Heart left ventricle (tissue), 16 donors: ENCODE measurements around the gene WIPF1. TPM values are rescaled to one million over a fixed set of nuclear protein-coding genes. Genes with fewer than 3 reads are reported as not detected.

ENCODE experiments used
- ATAC-seq, 4 donors: fragments of 200-7000 bp; cut with Tn5 transposase; one replicate each; pipeline ENCODE4 v1.9.1; 2020 to 2022; ENCODE audit warnings: moderate library complexity in 4 of 4, mild to moderate bottlenecking in 3 of 4, moderate number of reproducible peaks in 1 of 4
- DNase-seq, 5 donors: peaks; one replicate each; pipeline ENCODE4 v3.0.0-alpha.2; 2020
- H3K27ac ChIP-seq, 12 donors: fragments of 200-600 bp; sonication (generic) in 4 of 12; one replicate each; pipeline versions ENCODE4 v1.5.0 to v1.8.0; 2016 to 2022; ENCODE audit warnings: mild to moderate bottlenecking in 2 of 12
- H3K27me3 ChIP-seq, 9 donors: fragments of 200-600 bp; sonication (generic) in 2 of 9; one replicate each; pipeline versions ENCODE4 v1.5.1 to v1.8.0; 2016 to 2022; ENCODE audit warnings: mild to moderate bottlenecking in 3 of 9
- H3K36me3 ChIP-seq, 9 donors: fragments of 200-600 bp; sonication (generic) in 2 of 9; one replicate each; pipeline versions ENCODE4 v1.5.0 to v1.8.0; 2018 to 2022; ENCODE audit warnings: mild to moderate bottlenecking in 2 of 9
- H3K4me1 ChIP-seq, 12 donors: fragments of 200-600 bp; sonication (generic) in 4 of 12; one replicate each; pipeline versions ENCODE4 v1.5.0 to v1.8.0; 2016 to 2022; ENCODE audit warnings: mild to moderate bottlenecking in 3 of 12
- H3K4me3 ChIP-seq, 12 donors: fragments of 200-600 bp; sonication (generic) in 4 of 12; one replicate each; pipeline versions ENCODE4 v1.5.0 to v1.8.0; 2017 to 2022; ENCODE audit warnings: mild to moderate bottlenecking in 9 of 12, moderate library complexity in 4 of 12
- H3K9me3 ChIP-seq, 12 donors: fragments of 200-600 bp; sonication (generic) in 4 of 12; one replicate each; pipeline versions ENCODE4 v1.5.0 to v1.8.0; 2016 to 2022; ENCODE audit warnings: mild to moderate bottlenecking in 1 of 12
- CTCF ChIP-seq, 12 donors: fragments of 200-600 bp; sonication (generic) in 4 of 12; IDR thresholded peaks; one replicate each; pipeline versions ENCODE4 v1.5.0 to v1.8.0; 2018 to 2022; ENCODE audit warnings: antibody characterized with exemption in 12 of 12, mild to moderate bottlenecking in 5 of 12
- POLR2A ChIP-seq, 2 donors: fragments of 450-650 bp; IDR thresholded peaks; one replicate each; pipeline ENCODE4 v1.6.1; 2017; ENCODE audit warnings: antibody characterized with exemption in 2 of 2, mild to moderate bottlenecking in 2 of 2, moderate library complexity in 2 of 2
- WGBS, 4 donors: extraction: QIAGEN DNeasy Blood & Tissue Kit in 2 of 4; methylation state at CpG; one replicate each; pipeline versions ENCODE4 v1.1.5 to v1.1.7; 2013 to 2018; 5-methylcytosine and 5-hydroxymethylcytosine counted together
- intact Hi-C, 10 donors: fragments of 100-400 bp; cut with DNase I; formaldehyde crosslinking; loops; one replicate each; pipeline versions ENCODE4 v1.11.1 to v1.14.2; 2022
- polyA plus RNA-seq, 2 donors: library from polyadenylated mRNA; stranded (reverse); fragments of 200-250 nt; gene quantifications; one replicate each; pipeline ENCODE4 v1.2.3, GENCODE V29; 2013
- total RNA-seq, 9 donors: library from RNA; depleted of rRNA in 2 of 9; stranded (reverse); fragments of >200 nt in 2 of 9; fragmentation: NEBNext Ultra II Directional in 3 of 9; extraction: Animal tissue kit (Norgen Biotek cat#: 25700) in 3 of 9; gene quantifications; one replicate each; pipeline versions ENCODE4 v1.1.0 to v1.2.4, GENCODE V29; 2016 to 2023
- donor health status: ischemic (EF 13 %, LVEDD 7.1; RV severe dilation, severe dysfunction).
- donor health status: healthy with polysubstance abuse.
- donor health status: DM: no; HTN: yes; CAD: no.
- donor health status: DM: no; HTN: no; CAD: no.
- donor health status: ischemic (EF 25% LVEDD 6.9; RV normal size, moderate dysfunction).
- donor health status: ischemic (EF 25% LVEDD 5.7; RV mildly dilated, moderate dysfunction).
- donor health status: healthy.
- donor health status: DM: yes; HTN: yes; CAD: no.
- donor health status: ischemic (EF 35%, LVEDD 5.7; RV mildly dilated, moderate dysfunction).
- donor health status: nonischemic (EF 11% LVEDD 7.7; RV severe dilation, severe dysfunction).
- donor health status: DM: yes; HTN: yes; CAD: no.
- donor health status: PGD.
- donor health status: ischemic (EF 29% LVEDD 5.4; RV normal size, mild dysfunction).
- donor health status: nonischemic (EF 23%, LVEDD 6.1; RV moderate dilation, normal function).

The WIPF1 gene
- total and polyA plus RNA-seq, 11 donors: 9.7 to 73.2 (median 13.9) TPM

- DNase-seq: no peak
- intact Hi-C loops: loop anchor here in 1 of 10 donors (10.0 kb wide), 1 partner anchor 52 kb away; no protein-coding TSS in a partner anchor
- H3K36me3 ChIP-seq: peaks cover 0 to 73% (median 0%) of the 10 kb centered on the region in 9 donors
- WGBS, 4 donors: 55 to 65% (median 58%) methylated on average over 2 of the region's 2 CpGs
- H3K9me3 ChIP-seq: no peaks in the 10 kb centered on the region
- no peak for ATAC-seq
- no peak overlapping the region for H3K4me3 ChIP-seq
- H3K27me3 ChIP-seq: no peaks in the 10 kb centered on the region
- H3K4me1 ChIP-seq: peaks cover 0 to 51% (median under 1%) of the 10 kb centered on the region in 12 donors
- TF ChIP-seq CTCF (IDR thresholded peaks at IDR 0.05) (no peak), POLR2A (IDR thresholded peaks at IDR 0.05) (no peak)
- no peak overlapping the region for H3K27ac ChIP-seq
These were observed 25.6 kb upstream of the WIPF1 start for GRCh38 chr2:174623106-174623637.

GRCh38 chr2:174621323-174621722 is 23.7 kb upstream of the WIPF1 start:
- Histone ChIP-seq H3K27me3 (no peaks in the 10 kb centered on the region), H3K36me3 (peaks cover 0 to 77% (median 0%) of the 10 kb centered on the region in 9 donors), H3K27ac (no peak overlapping the region), H3K4me1 (peaks cover 0 to 56% (median 8%) of the 10 kb centered on the region in 12 donors), H3K4me3 (no peak overlapping the region), H3K9me3 (no peaks in the 10 kb centered on the region)
- 92 to 96% (median 95%) methylated on average over 3 of the region's 3 CpGs for WGBS, 4 donors
- no peak for ATAC-seq
- no peak for DNase-seq
- TF ChIP-seq POLR2A (IDR thresholded peaks at IDR 0.05): no peak
- no peak for TF ChIP-seq CTCF (IDR thresholded peaks at IDR 0.05)
- intact Hi-C loops: loop anchor here in 1 of 10 donors (10.0 kb wide), 1 partner anchor 53 kb away; no protein-coding TSS in a partner anchor

GRCh38 chr2:174618179-174618578 is 20.6 kb upstream of the WIPF1 start:
- DNase-seq: no peak
- Histone ChIP-seq H3K9me3 (no peaks in the 10 kb centered on the region), H3K27ac (peak overlapping the region in 2 of 12 donors; percentile 50 to 61), H3K27me3 (no peaks in the 10 kb centered on the region), H3K4me1 (peaks cover 0 to 77% (median 15%) of the 10 kb centered on the region in 12 donors), H3K4me3 (no peak overlapping the region), H3K36me3 (peaks cover 0 to 52% (median 0%) of the 10 kb centered on the region in 9 donors)
- no peak for TF ChIP-seq POLR2A (IDR thresholded peaks at IDR 0.05)
- no peak for TF ChIP-seq CTCF (IDR thresholded peaks at IDR 0.05)
- intact Hi-C loops: loop anchor here in 1 of 10 donors (5.0 kb wide), 1 partner anchor 64 kb away; no protein-coding TSS in a partner anchor
- WGBS, 4 donors: 83 to 91% (median 89%) methylated on average over 2 of the region's 2 CpGs
- ATAC-seq: no peak

GRCh38 chr2:174617718-174618117 is 20.1 kb upstream of the WIPF1 start:
- no peaks in the 10 kb centered on the region for H3K9me3 ChIP-seq
- DNase-seq (no peak), ATAC-seq (no peak)
- no peak overlapping the region for H3K4me3 ChIP-seq
- H3K36me3 ChIP-seq: peaks cover 0 to 52% (median 0%) of the 10 kb centered on the region in 9 donors
- intact Hi-C loops: loop anchor here in 1 of 10 donors (5.0 kb wide), 1 partner anchor 65 kb away; no protein-coding TSS in a partner anchor
- no peak for TF ChIP-seq POLR2A (IDR thresholded peaks at IDR 0.05)
- TF ChIP-seq CTCF (IDR thresholded peaks at IDR 0.05): no peak
- no peaks in the 10 kb centered on the region for H3K27me3 ChIP-seq
- WGBS, 4 donors: 68 to 78% (median 76%) methylated on average over 3 of the region's 3 CpGs
- peaks cover 0 to 76% (median 13%) of the 10 kb centered on the region in 12 donors for H3K4me1 ChIP-seq
- peak overlapping the region in 4 of 12 donors; percentile 15 to 61 (median 36) for H3K27ac ChIP-seq
